Activated naive CD4-positive, alpha-beta T cell treated with anti-CD3 and anti-CD28 coated beads, Interleukin-2, amount 50 U/mL, for 24 hours (primary cell): ENCODE measurements around the gene TTC13.
A peak's percentile ranks its signal among the peaks of the same experiment; 100 is the strongest.

Source experiments
- H3K27ac Mint-ChIP-seq: one replicate; pipeline ENCODE4 v1.8.0; 2021; ENCODE audit warnings: mild to moderate bottlenecking, mixed read lengths
- H3K27me3 Mint-ChIP-seq: one replicate; pipeline ENCODE4 v1.8.0; 2021; ENCODE audit warnings: mixed read lengths
- H3K36me3 Mint-ChIP-seq: one replicate; pipeline ENCODE4 v1.8.0; 2021; ENCODE audit warnings: mixed read lengths
- H3K4me1 Mint-ChIP-seq: one replicate; pipeline ENCODE4 v1.8.0; 2021; ENCODE audit warnings: mixed read lengths
- H3K4me3 Mint-ChIP-seq: one replicate; pipeline ENCODE4 v1.8.0; 2021; ENCODE audit warnings: mild to moderate bottlenecking, mixed read lengths
- H3K9me3 Mint-ChIP-seq: one replicate; pipeline ENCODE4 v1.8.0; 2021; ENCODE audit warnings: mixed read lengths

The TTC13 gene

DNA sequence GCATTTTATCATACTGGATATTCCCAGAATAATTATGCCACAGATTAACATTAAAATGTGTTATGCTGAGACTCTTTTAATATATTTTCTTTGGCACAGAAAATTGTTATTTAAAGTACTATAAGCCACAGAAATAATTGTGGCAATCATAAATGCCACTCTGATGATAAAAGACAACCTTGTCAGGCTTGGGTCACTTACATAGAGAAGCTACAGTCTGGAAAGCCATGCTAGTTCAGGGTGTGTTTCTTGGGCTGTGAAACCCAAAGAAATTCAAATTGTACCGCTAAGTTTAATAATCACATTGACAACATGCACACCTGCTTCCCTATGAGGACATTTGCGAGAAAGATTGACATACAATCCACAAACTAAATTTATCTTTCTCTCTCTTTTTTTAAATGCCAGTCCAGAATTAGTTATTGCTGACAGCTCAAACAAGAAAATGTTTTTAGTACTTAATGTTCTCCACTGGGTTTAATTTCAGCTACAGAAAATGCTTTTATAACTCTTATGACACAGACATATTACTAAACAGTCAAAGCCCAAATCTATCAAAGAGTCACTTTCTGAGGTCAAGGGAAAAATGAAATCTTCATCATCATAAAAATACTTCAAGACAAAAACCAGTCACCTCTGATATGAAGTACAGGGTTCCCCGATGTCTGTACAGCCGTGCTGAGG lies 38.7 kb downstream of the TTC13 start:
- no peak overlapping the region for H3K27ac Mint-ChIP-seq
- peaks cover 10% of the 10 kb centered on the region for H3K36me3 Mint-ChIP-seq
- no peaks in the 10 kb centered on the region for H3K27me3 Mint-ChIP-seq
- H3K9me3 Mint-ChIP-seq, result no peaks in the 10 kb centered on the region
- no peak overlapping the region for H3K4me3 Mint-ChIP-seq
- H3K4me1 Mint-ChIP-seq, result peaks cover 14% of the 10 kb centered on the region

DNA sequence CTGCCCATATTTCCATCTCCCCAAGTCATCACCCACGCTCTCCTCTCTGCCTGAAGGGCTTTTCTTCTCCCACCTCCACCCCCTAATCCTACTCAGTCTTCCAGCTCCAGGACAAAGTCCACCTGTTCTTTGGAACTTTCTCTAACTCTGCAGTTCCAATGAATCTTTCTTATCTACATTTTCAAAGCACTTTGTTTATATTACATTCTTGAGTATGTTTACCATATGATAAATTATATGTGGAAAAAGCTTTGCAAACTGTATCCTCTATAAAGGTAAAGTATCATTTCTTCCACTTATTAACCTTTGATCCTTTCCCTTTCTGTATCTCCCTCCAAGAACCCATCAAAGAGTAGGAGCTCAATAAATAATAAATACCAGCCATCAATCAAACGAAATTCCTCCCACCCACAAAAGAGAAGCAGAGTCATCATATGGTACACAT lies 39.7 kb downstream of the TTC13 start:
- Mint-ChIP-seq H3K9me3 (no peaks in the 10 kb centered on the region), H3K4me3 (no peak overlapping the region), H3K36me3 (peaks cover 8% of the 10 kb centered on the region), H3K27me3 (no peaks in the 10 kb centered on the region), H3K27ac (peak overlapping the region; percentile 1), H3K4me1 (peaks cover 14% of the 10 kb centered on the region)

GRCh38 chr1:230937371-230937770 lies 41.3 kb downstream of the TTC13 start:
- Mint-ChIP-seq H3K27me3 (no peaks in the 10 kb centered on the region), H3K9me3 (no peaks in the 10 kb centered on the region), H3K4me3 (no peak overlapping the region), H3K36me3 (peaks cover 5% of the 10 kb centered on the region), H3K4me1 (peaks cover 14% of the 10 kb centered on the region), H3K27ac (peak overlapping the region; percentile 23)

- Mint-ChIP-seq H3K4me3 (no peak overlapping the region), H3K4me1 (peaks cover 14% of the 10 kb centered on the region), H3K9me3 (no peaks in the 10 kb centered on the region), H3K27ac (peak overlapping the region; percentile 5), H3K36me3 (peaks cover 5% of the 10 kb centered on the region), H3K27me3 (no peaks in the 10 kb centered on the region)
Observed at GRCh38 chr1:230936475-230936874, 42.2 kb downstream of the TTC13 start.

DNA sequence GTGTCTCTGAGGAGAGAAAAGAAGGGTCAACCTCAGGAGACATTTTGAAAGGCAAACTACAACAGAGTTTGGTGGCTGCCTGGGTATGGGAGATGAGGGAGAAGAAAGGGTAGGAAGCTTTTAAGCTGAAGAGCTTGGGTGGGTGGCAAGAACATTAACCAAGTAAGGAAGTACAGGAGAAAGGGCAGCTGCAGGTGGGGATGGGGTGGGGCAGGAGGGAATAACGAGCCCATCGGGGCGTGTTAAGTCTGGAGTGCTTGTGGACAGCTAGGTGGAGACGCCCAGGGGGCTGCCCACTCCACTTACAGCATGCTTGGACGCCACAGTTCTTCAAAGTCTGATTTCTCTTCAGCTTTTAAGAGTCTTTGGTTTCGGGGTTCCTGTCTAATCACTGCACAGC lies 42.8 kb downstream of the TTC13 start:
- no peaks in the 10 kb centered on the region for H3K9me3 Mint-ChIP-seq
- H3K36me3 Mint-ChIP-seq, result peaks cover 5% of the 10 kb centered on the region
- H3K27ac Mint-ChIP-seq, result no peak overlapping the region
- H3K4me3 Mint-ChIP-seq, result no peak overlapping the region
- H3K27me3 Mint-ChIP-seq, result no peaks in the 10 kb centered on the region
- H3K4me1 Mint-ChIP-seq, result peaks cover 14% of the 10 kb centered on the region

GRCh38 chr1:230930986-230931385 lies 47.7 kb downstream of the TTC13 start:
- no peaks in the 10 kb centered on the region for H3K27me3 Mint-ChIP-seq

GRCh38 chr1:230926182-230926581 lies 52.5 kb downstream of the TTC13 start:
- peaks cover 10% of the 10 kb centered on the region for H3K36me3 Mint-ChIP-seq
- no peak overlapping the region for H3K27ac Mint-ChIP-seq
- no peaks in the 10 kb centered on the region for H3K4me1 Mint-ChIP-seq

More at GRCh38 chr1:230930986-230931385, 47.7 kb downstream of the TTC13 start:
- Mint-ChIP-seq H3K4me3 (no peak overlapping the region), H3K4me1 (no peaks in the 10 kb centered on the region), H3K9me3 (no peaks in the 10 kb centered on the region), H3K36me3 (peaks cover 5% of the 10 kb centered on the region), H3K27ac (no peak overlapping the region)

DNA sequence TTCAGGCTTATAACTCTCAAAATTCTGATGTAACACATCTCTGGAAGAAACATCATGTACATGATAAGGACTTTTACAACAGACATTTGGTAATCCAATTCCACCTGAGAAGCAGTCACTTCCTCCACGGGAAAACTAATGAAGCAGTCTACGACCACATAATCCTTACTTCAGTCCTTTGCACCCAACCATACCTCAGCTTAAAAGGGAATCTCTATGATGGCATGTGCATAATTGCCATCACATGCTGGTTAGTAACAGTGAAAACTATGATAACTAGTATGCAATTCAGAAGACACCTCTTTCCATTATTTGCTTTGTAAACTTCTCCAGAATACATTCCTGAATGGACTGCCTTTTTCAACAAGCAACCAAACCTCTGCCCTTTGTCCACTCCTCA lies 53.1 kb downstream of the TTC13 start:
- H3K9me3 Mint-ChIP-seq, result no peaks in the 10 kb centered on the region
- H3K27me3 Mint-ChIP-seq, result no peaks in the 10 kb centered on the region
- H3K4me1 Mint-ChIP-seq, result no peaks in the 10 kb centered on the region
- peaks cover 10% of the 10 kb centered on the region for H3K36me3 Mint-ChIP-seq
- no peak overlapping the region for H3K27ac Mint-ChIP-seq
- no peak overlapping the region for H3K4me3 Mint-ChIP-seq

More at GRCh38 chr1:230926182-230926581, 52.5 kb downstream of the TTC13 start:
- H3K4me3 Mint-ChIP-seq, result no peak overlapping the region
- no peaks in the 10 kb centered on the region for H3K9me3 Mint-ChIP-seq
- H3K27me3 Mint-ChIP-seq, result no peaks in the 10 kb centered on the region

GRCh38 chr1:230923176-230923575 lies 55.5 kb downstream of the TTC13 start:
- no peaks in the 10 kb centered on the region for H3K27me3 Mint-ChIP-seq
- H3K27ac Mint-ChIP-seq, result no peak overlapping the region

DNA sequence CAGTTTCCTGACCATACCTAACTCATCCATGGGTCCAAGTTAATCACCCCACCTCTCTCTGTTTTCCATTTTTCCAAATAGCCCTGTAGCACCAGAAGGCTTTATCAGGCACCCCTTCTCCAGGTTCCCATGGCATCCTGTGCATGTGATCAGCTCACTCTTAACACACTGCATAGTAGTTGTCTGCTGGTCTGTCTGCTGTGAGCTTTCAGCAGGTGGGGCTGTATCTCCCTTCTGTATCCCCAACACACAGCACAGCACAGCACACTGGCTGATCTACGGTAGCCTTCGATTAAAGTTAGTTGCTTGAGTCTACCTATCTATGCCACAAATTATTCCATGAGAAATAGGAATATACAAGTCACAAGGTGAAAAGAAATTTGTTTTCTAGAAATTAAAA lies 56.0 kb downstream of the TTC13 start:
- H3K4me1 Mint-ChIP-seq, result no peaks in the 10 kb centered on the region
- no peaks in the 10 kb centered on the region for H3K27me3 Mint-ChIP-seq
- H3K27ac Mint-ChIP-seq, result peak overlapping the region; percentile 26
- H3K36me3 Mint-ChIP-seq, result peaks cover 9% of the 10 kb centered on the region
- no peak overlapping the region for H3K4me3 Mint-ChIP-seq
- H3K9me3 Mint-ChIP-seq, result no peaks in the 10 kb centered on the region

More at GRCh38 chr1:230923176-230923575, 55.5 kb downstream of the TTC13 start:
- peaks cover 13% of the 10 kb centered on the region for H3K36me3 Mint-ChIP-seq
- no peak overlapping the region for H3K4me3 Mint-ChIP-seq
- H3K4me1 Mint-ChIP-seq, result no peaks in the 10 kb centered on the region
- no peaks in the 10 kb centered on the region for H3K9me3 Mint-ChIP-seq

- Mint-ChIP-seq H3K4me3 (no peak overlapping the region), H3K9me3 (no peaks in the 10 kb centered on the region), H3K4me1 (peaks cover 6% of the 10 kb centered on the region), H3K27ac (no peak overlapping the region), H3K27me3 (no peaks in the 10 kb centered on the region), H3K36me3 (peaks cover 2% of the 10 kb centered on the region)
Observed at GRCh38 chr1:230919207-230919606, 59.5 kb downstream of the TTC13 start.

DNA sequence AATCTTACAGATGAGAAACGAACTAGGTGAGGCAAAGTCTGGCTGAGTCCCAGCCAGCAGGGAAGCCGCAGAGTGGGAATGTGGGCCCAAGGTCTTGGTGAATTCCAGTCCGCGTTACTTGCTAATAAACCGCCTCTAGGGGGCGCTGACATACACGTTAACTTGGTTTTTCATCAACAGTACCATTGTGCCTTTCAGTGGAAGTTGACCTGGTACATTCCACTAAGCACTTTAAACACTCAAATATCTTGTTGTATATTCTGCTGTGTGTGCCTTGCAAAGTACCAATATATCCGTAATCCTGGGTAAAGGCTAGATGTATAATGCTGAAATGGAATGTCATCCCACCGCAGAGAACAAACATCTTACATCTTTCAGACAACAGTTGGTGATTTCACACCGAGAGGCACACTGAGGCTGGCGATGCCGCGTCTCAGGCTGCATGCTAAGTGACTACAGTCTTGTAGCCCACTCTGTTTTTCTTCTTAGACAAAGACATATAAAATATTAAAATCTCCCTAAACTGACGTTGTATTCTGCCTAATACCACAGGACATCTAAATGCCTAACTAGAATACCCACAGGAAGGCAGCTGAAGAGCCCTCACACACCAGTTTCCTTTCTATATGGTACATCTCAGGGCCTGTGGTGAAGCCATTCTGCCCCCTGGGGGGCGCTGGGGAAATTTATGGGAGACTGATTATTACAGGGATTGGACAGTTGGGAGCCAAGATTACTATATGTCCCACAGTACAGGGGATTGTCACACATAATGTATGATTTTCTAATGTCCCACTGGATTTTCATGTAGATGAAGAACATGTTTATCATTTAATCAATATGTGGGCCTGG lies 61.2 kb downstream of the TTC13 start:
- Mint-ChIP-seq H3K27me3 (no peaks in the 10 kb centered on the region), H3K4me3 (no peak overlapping the region), H3K36me3 (peaks cover 4% of the 10 kb centered on the region), H3K27ac (no peak overlapping the region), H3K9me3 (no peaks in the 10 kb centered on the region), H3K4me1 (peaks cover 6% of the 10 kb centered on the region)

DNA sequence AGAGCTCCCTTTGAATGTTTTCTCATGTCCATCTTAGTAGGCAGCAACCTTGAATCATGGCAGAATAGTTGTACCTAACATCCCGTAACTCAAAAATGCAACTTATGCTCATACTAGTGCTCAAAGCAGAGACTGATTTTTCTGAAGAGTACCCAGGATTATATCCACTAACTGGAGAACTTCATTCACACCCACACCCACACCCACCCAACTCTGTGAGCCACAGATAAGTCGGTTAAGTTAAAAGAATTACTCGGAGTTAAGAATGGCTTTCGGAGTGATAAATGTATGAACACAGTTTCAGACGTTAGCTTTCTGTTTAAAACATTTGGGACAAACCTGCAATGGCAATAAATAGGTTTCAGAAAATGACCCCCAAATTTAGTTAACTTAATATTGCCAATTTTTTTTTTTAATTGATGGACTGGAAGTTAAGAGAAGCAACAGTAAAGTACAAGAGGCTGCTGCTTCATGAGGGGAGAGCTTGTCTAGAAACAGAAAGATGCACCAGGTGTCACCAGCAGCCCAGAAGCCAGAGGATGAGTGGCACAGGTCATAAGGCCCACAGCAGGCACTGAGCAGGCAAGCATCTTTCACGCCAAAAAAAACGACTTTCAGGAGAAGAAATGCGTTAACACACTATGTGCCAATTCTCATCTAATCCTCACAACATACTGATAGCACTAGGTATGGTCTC lies 61.9 kb downstream of the TTC13 start:
- Mint-ChIP-seq H3K27ac (no peak overlapping the region), H3K27me3 (no peaks in the 10 kb centered on the region), H3K36me3 (peaks cover 6% of the 10 kb centered on the region)

GRCh38 chr1:230915078-230915477 lies 63.6 kb downstream of the TTC13 start:
- Mint-ChIP-seq H3K27me3 (no peaks in the 10 kb centered on the region), H3K36me3 (peaks cover 7% of the 10 kb centered on the region), H3K4me1 (peaks cover 6% of the 10 kb centered on the region), H3K9me3 (no peaks in the 10 kb centered on the region), H3K4me3 (no peak overlapping the region), H3K27ac (no peak overlapping the region)

More for the DNA sequence above, 61.9 kb downstream of the TTC13 start:
- H3K9me3 Mint-ChIP-seq, result no peaks in the 10 kb centered on the region
- H3K4me3 Mint-ChIP-seq, result no peak overlapping the region
- peaks cover 6% of the 10 kb centered on the region for H3K4me1 Mint-ChIP-seq

- H3K27ac Mint-ChIP-seq, result peak overlapping the region; percentile 59
- no peaks in the 10 kb centered on the region for H3K9me3 Mint-ChIP-seq
- peaks cover 9% of the 10 kb centered on the region for H3K36me3 Mint-ChIP-seq
- no peak overlapping the region for H3K4me3 Mint-ChIP-seq
- no peaks in the 10 kb centered on the region for H3K27me3 Mint-ChIP-seq
- H3K4me1 Mint-ChIP-seq, result peaks cover 6% of the 10 kb centered on the region
Observed at GRCh38 chr1:230913496-230913895, 65.2 kb downstream of the TTC13 start.

- H3K4me1 Mint-ChIP-seq, result peaks cover 6% of the 10 kb centered on the region
- H3K27ac Mint-ChIP-seq, result peak overlapping the region; percentile 38
- peaks cover 14% of the 10 kb centered on the region for H3K36me3 Mint-ChIP-seq
- H3K27me3 Mint-ChIP-seq, result no peaks in the 10 kb centered on the region
- H3K9me3 Mint-ChIP-seq, result no peaks in the 10 kb centered on the region
- no peak overlapping the region for H3K4me3 Mint-ChIP-seq
Observed at GRCh38 chr1:230910755-230911117, 67.9 kb downstream of the TTC13 start.
